HG02981 (cell line): Measurements from ENCODE around the gene RTN4.
A peak's percentile ranks its signal among the peaks of the same experiment; 100 is the strongest.
"Not testable (repeated sequence)": the region's sequence is repeated elsewhere in the genome, so short reads cannot be mapped to it uniquely, and the experiment has no call there.

Source experiments
- ATAC-seq: cut with Tn5 transposase; IDR thresholded peaks from one replicate; pipeline ENCODE4 v1.9.1; 2021; ENCODE audit warnings: mild to moderate bottlenecking, moderate library complexity; ENCODE audit not compliant: unreplicated experiment

The RTN4 gene, protein sequence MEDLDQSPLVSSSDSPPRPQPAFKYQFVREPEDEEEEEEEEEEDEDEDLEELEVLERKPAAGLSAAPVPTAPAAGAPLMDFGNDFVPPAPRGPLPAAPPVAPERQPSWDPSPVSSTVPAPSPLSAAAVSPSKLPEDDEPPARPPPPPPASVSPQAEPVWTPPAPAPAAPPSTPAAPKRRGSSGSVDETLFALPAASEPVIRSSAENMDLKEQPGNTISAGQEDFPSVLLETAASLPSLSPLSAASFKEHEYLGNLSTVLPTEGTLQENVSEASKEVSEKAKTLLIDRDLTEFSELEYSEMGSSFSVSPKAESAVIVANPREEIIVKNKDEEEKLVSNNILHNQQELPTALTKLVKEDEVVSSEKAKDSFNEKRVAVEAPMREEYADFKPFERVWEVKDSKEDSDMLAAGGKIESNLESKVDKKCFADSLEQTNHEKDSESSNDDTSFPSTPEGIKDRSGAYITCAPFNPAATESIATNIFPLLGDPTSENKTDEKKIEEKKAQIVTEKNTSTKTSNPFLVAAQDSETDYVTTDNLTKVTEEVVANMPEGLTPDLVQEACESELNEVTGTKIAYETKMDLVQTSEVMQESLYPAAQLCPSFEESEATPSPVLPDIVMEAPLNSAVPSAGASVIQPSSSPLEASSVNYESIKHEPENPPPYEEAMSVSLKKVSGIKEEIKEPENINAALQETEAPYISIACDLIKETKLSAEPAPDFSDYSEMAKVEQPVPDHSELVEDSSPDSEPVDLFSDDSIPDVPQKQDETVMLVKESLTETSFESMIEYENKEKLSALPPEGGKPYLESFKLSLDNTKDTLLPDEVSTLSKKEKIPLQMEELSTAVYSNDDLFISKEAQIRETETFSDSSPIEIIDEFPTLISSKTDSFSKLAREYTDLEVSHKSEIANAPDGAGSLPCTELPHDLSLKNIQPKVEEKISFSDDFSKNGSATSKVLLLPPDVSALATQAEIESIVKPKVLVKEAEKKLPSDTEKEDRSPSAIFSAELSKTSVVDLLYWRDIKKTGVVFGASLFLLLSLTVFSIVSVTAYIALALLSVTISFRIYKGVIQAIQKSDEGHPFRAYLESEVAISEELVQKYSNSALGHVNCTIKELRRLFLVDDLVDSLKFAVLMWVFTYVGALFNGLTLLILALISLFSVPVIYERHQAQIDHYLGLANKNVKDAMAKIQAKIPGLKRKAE

DNA sequence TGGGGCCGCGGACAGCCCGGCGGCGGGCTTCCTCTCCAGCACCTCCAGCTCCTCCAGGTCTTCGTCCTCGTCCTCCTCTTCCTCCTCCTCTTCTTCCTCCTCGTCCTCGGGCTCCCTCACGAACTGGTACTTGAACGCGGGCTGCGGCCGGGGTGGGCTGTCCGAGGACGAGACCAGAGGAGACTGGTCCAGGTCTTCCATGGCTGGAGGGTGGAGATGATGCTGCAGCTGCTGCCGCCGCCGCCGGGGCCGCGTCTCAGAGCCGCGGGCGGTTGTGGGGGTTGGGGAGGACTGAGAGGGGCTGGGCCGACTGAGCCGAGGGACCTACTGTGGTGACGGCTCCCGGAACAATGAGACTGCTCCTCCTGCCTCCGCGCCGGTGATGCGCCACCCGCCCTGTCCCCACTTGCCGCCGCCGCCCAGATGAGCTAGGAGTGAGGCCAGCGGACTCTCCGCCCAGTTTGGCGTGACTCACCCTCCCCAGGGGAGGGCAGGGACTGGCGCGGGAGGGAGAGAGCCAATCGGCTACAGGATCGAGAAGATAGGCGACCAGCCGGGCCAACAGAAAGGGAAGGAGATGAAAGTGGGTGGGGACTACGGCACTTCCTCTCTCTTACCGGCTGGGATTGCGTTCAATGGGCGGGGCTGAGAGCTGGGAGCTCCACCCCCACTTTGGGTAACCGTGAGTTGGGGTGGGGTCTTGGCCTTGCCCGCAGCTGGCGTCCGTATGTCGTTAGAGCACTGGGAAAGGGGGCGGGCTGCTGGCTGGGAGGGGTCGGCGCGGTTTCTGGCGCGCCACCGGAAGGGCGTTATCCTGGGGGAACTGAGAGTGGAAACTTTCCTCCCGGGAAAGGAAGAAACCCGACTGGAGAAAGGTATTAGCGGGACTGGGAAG is at the start of gene RTN4:
TSS of gene RTN4 (minus strand) at position 352 of the 895 bp plus-strand sequence. CDS start at position 201, 151 bp downstream.
- peak; percentile 81 for ATAC-seq

DNA sequence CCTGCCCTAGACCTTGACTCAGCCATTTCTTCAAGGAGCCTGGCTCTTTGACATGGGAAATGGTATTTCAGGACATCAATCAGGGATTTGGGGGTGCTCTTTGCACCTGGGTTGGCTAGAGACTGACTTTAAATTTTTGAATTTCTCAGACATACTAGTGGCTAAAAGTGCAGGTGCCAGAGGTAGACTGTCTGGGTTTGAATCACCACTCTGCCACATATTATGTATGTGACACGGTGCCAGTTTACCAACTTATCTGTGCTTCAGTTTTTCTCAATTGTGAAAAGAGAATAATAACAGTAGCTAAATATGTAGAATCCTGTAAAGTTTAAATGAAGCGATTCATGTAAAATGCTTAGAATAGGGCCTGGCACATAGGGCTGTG is 49.2 kb upstream of the RTN4 start:
- ATAC-seq, result no peak

DNA sequence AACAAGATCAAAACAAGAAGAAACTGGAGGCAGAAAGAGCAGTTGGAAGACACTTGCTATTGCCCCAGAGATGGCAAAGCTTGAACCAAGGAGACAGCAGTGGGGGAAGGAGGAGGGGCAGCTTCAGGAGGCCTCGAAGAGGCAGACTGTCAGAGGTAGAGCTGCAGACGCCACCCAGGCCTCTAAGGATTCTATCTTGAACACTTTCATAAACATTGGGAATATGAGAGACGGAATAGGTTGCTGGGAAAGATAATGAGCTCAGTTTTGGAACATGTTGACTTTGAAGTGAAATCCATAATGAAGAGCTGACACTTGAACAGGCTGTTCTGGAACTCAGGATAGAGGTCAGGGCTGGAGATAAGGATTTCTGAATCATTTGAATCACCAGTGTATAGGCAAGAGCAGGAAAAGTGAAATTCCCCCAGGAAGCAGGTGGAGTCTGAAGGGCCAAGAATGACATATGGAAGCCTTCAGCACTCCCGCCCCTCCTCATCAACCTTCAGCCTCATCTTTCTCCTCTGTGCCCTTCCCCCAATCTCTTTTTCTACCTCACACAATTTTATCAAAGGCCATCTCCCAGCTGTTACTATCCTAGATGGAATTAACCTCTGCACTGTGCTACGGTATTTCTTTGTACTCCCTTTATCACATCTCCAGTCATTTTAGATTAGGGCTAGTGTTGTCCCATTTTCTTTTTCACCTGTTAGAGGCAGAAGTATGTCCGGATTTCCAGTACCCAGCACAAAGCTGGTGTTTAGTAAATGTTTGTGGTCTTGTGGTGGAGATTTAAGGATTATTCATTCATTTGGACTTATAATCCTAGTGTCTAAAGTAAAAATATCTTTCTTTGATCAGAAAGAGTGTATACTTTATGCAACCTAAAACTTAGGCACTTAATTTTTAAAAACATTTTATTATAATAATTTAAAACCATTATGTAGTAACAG is 47.5 kb upstream of the RTN4 start:
- ATAC-seq, result no peak

DNA sequence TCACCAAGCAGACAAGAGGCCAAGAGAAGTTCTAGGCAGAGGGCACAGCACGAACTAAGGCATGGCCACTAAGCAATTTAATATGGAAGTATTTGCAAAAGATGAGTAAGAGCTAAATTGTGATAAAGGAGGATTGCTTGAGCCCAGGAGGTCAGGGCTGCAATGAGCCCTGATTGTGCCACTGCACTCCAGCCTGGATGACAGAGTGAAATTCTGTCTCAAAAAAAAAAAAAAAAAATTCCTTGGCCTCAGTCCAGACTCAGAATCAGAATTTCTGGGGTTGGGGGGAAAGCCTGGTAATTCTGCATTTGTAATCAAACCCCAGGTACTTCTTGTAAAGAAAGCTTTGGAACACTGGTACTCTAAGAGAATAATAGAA is 46.8 kb upstream of the RTN4 start:
- no peak for ATAC-seq

DNA sequence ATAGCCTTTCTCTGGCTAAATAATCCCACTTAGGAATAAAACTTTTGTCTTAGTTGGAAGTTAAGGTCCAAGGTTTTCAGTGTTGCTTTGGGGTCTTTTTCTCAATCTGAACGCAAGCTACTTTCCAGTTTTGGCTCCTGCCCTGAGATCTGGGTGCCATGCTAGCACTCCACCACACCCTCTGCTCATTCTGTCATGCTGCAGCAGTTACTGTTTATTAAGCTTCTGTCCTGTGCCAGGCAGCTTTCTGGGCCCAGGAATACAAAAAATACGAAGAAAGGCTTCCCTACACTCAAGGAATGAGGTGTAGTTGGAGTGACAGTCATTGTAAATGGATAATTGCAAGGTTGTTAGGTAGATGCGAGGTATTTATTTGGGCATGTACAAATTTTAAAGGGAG is 46.3 kb upstream of the RTN4 start:
- ATAC-seq, result no peak

DNA sequence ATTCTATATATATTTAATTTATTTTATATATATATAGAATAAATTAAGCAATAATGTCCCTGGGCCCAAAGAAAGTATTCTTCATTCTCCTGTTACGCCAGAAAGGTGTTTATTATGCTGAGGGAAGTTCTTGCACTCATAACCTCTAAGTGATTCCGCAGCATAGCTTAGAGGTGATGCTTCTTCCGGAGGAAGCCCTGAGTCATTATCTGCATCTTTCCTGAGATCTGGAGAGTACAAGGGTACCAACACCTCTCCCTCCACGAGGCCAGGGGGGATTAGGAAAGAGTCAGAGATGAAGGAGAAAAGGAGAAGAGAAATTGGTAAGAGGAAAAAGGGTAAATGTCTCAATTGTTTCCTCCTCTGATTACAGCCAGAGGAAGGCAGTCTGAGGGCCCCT is 43.1 kb upstream of the RTN4 start:
- no peak for ATAC-seq

DNA sequence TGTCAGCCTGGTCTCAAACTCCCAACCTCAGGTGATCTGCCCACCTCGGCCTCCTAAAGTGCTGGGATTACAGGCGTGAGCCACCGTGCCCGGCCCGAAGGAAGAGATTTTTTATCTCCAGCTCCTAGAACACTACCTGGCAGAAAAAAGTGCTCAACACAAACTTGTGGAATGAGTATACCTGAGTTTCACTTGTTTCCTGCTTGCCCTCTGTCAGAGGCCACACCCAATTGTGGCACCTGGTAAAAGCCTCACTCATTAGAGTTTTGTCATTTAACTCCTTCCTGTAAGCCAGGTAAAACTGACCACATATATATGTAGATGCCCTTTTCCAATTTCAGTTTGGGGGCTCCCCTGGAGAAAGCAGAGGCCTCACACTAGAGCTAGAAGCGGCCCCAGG is 42.2 kb upstream of the RTN4 start:
- ATAC-seq, result no peak

DNA sequence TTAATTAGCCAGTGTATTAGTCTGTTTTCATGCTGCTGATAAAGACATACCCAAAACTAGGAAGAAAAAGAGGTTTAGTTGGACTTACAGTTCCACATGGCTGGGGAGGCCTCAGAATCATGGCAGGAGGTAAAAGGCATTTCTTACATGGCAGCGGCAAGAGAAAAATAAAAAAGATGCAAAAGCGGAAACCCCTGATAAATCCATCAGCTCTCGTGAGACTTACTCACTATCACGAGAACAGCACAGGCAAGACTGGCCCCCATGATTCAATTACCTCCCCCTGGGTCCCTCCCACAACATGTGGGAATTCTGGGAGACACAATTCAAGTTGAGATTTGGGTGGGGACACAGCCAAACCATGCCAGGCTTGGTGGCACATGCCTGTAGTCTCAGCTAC is 41.4 kb upstream of the RTN4 start:
- ATAC-seq, result not testable (repeated sequence)

DNA sequence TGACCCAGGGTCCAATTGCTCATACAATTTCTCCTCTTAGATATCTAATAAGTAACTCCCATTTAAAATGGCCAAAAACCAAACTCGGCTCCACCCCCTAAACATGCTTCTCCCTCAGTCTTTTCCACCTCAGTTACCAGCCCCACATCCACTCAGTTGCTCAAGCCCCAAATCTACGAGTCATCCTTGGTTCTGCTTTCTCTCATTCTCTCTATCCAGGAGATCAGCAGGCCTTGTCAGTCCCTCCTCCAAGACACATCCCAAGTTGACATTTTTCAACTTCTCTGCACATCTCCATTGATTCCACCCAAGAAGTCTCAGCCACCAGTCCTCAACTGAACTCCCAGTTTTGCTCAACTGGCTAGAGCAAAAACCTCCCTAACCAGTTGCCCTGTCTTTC is 40.5 kb upstream of the RTN4 start:
- no peak for ATAC-seq

DNA sequence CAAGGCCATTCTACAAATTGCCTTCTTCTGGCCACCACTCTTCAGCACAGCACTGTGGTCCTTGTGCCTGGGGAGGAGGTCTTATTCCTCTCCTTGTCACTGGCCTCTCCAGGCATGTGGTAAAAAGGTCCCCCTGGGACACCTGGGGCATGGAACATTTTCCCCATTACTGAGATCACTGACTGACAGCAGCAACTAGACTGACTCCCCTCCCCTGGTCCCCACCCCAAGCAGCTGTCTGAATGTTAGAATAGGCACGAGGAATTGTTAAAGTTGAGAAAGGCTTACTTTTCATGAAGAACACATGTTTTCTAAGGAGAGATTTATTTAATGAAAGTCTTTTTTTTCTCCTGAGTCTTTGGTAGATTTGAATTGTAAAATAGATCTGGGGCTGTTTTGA is 39.5 kb upstream of the RTN4 start:
- ATAC-seq, result no peak

DNA sequence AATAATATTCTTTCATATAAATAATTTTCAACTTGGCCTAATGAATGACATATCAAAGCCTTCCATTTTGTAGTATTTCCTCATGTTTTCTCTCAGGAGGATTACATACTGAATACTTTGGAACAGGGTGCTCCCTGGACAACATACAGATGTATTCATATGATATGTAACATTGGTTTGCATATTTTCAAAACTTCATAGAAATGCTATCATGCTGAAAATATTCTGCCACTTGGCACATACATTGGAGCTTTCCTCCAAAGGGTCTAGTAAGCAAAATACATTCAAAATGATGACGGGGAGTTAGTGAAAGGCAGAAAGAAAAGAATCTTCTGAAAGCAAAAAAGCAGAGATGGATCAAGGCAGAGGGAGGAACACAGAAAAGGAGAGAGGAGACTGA is 38.1 kb upstream of the RTN4 start:
- no peak for ATAC-seq

DNA sequence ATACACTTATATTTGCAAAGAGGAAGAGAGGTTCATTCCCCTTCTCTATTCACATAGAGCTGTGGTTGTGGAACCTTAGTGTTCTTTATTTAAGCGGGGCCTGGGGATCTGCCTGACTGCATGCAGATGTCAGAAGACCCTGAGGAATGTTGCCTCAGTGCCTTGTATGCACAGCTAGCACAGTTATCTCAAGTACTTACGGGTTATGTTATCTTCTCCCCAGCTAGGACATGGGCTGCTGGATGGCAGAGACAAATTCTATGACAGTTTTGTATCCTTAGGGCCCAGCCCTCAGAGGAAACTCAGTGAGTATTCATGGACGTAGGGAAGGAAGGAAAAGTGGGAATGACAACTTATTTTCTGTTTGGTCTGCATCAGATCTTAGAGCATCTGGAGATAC is 37.7 kb upstream of the RTN4 start:
- ATAC-seq, result no peak

DNA sequence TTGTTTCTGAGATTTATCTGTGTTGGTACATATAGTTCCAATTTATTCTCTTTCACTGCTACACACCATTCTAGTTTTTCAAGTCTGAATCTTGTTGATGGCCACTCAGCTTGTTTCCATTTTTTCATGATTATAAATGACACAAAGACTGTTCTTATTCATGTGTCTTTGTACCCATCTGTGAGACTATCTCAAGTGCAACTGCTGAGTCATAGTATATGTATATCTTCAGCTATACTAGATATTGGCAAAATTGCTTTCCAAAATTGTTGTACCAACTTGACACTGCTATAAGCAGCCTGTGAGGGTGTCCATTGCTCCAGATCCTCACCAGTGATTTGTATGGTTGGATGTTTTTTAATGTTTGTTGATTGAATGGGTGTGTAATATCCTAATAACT is 37.2 kb upstream of the RTN4 start:
- ATAC-seq, result no peak

DNA sequence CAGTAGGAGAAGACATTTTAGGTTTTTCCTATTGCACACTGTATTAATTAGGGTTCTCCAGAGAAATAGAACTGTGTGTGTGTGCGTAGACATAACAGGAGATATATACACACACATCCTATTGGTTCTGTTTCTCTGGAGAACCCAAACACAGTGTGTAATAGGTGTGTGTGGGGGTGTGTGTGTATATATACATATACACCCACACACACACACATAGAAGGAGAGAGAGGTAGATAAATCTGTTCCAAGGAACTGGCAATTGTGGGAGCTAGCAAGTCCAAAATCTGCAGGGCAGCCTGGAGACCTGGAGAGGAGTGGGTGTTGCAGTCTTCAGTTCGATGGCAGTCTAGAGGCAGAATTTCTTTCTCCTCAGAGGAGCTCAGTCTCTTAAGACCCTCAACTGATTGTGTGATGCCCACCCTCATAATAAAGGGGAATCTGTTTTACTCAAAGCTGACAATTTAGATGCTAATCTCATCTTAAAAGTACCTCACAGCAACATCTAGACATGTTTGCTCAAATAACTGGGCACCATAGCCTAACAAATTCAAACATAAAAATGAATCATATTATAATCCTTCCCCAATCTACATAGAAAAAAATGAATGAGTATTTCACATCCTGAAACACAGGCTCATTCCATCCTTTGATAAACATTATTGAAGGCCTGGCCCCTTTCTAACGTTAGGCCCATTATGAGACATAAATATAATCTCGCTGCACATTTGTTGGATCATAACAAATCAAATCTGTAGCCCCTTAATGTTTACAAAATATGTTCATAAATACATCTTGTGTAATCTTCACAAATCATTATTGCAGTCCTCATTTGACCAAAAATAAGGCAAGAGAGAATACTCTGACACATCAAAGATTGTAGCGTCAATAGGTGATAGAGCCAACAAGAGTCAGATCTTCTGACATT is 35.1 kb upstream of the RTN4 start:
- ATAC-seq, result no peak

DNA sequence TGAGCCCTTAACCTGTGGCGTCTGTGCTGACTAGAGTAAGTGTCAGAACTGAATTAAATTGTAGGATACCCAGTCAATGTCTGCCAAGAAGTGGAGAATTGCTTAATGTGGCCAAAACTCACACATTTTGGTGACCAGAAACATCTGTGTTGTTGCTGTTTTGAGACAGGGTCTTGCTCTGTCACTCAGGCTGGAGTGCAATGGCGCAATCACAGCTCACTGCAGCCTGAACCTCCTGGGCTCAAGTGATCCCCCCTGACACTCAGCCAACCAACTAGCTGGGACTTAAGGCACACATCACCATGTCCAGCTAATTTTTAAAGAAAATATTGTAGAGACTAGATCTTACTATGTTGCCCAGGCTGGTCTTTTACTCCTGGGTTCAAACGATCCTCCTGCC is 34.4 kb upstream of the RTN4 start:
- no peak for ATAC-seq

DNA sequence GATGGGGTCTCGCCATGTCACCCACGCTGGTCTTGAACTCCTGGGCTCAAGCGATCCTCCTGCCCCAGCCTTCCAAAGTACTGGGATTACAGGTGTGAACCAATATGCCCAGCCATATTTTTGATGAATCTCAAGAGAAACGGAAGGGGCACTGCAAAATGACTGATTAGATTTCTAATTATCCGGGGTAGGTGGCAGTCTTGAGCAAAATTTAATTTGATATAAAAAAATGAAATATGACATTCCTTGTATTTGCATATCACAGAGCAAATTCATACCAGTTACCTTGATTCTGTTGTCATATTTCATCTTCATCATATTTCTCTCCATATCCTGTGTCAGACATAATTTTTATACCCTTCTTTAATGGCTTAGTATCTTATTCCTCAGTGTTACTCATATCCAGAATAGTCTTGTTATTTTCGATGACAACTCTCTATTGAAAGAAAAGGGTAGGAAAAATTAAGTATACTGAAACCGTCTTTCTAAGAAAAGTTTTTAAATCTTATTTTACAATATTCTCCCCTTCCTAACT is 30.0 kb upstream of the RTN4 start:
- no peak for ATAC-seq

DNA sequence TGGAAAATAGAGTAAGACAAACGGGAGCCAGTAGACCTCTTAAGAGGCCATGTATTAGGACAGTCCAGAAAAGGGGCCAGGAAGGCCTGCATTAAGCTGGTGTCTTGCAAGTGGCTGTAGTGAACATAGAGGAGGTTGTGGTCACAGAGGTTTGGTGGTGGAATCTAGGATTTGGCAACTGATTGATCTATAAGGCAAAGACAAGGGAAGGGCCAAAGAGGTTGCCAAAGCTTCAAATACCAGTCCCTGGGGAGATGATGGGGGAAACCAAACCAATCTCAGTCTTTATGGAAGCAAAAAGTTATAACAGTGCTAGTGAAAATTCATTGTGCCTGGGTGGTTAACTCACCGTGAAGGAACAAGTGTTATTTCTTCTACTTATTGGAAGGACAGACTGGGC is 28.7 kb upstream of the RTN4 start:
- ATAC-seq, result no peak

DNA sequence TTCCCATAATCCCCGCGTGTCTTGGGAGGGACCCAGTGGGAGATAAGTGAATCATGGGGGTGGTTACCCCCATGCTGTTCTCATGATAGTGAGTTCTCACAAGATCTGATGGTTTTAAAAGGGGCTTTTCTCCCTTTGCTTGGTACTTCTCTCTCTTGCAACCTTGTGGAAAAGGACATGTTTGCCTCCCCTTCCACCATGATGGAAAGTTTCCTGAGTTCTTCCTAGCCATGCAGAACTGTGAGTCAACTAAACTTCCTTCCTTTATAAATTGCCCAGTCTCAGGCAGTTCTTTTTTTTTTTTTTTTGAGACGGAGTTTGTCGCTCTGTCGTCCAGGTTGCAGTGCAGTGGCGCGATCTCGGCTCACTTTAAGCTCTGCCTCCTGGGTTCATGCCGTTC is 26.5 kb upstream of the RTN4 start:
- ATAC-seq, result no peak
